Liver (tissue), 9 donors: ENCODE results near the gene DPF3. TPM values are rescaled to one million over a fixed set of nuclear protein-coding genes. Genes with fewer than 3 reads are reported as not detected.

Source experiments
- DNase-seq: peaks from one replicate; pipeline ENCODE4 v3.0.0-alpha.2; 2017; ENCODE audit warnings: low spot score
- H3K27ac ChIP-seq, 2 donors: one replicate each; pipeline ENCODE4 v1.7.0; 2013; ENCODE audit warnings: inconsistent platforms in 2 of 2, low read length in 2 of 2, control low read depth in 1 of 2, low read depth in 1 of 2, mild to moderate bottlenecking in 1 of 2
- H3K27me3 ChIP-seq, 4 donors: one replicate each; pipeline versions ENCODE4 v1.6.1 to v1.7.0; 2013; ENCODE audit warnings: low read length in 3 of 4, inconsistent platforms in 1 of 4, mild to moderate bottlenecking in 1 of 4, moderate library complexity in 1 of 4; ENCODE audit not compliant: control insufficient read depth in 4 of 4, insufficient read depth in 4 of 4
- H3K36me3 ChIP-seq, 4 donors: one replicate each; pipeline versions ENCODE4 v1.6.1 to v1.7.0; 2013; ENCODE audit warnings: low read length in 3 of 4, mild to moderate bottlenecking in 3 of 4, low read depth in 1 of 4, moderate library complexity in 1 of 4; ENCODE audit not compliant: control insufficient read depth in 4 of 4, insufficient read depth in 3 of 4
- H3K4me1 ChIP-seq, 4 donors: one replicate each; pipeline versions ENCODE4 v1.6.1 to v1.7.0; 2013; ENCODE audit warnings: low read length in 3 of 4, mild to moderate bottlenecking in 3 of 4, moderate library complexity in 1 of 4; ENCODE audit not compliant: control insufficient read depth in 4 of 4, insufficient read depth in 4 of 4
- H3K4me3 ChIP-seq, 3 donors: one replicate each; pipeline versions ENCODE4 v1.6.1 to v1.7.0; 2013; ENCODE audit warnings: low read length in 3 of 3, control low read depth in 1 of 3, low read depth in 1 of 3, mild to moderate bottlenecking in 1 of 3
- H3K9ac ChIP-seq, 2 donors: one replicate each; pipeline ENCODE4 v1.7.0; 2013; ENCODE audit warnings: low read length in 2 of 2, mild to moderate bottlenecking in 2 of 2, moderate library complexity in 2 of 2, control low read depth in 1 of 2, low read depth in 1 of 2
- H3K9me3 ChIP-seq, 4 donors: one replicate each; pipeline versions ENCODE4 v1.6.1 to v1.7.0; 2013; ENCODE audit warnings: low read length in 3 of 4; ENCODE audit not compliant: control insufficient read depth in 4 of 4
- ATF3 ChIP-seq: IDR thresholded peaks from 2 replicates; pipeline ENCODE4 v1.6.1; 2016; ENCODE audit warnings: antibody characterized with exemption
- CTCF ChIP-seq: fragments of 150-350 bp; IDR thresholded peaks from 2 replicates; pipeline ENCODE4 v1.5.1; 2017; ENCODE audit warnings: improper control_type of control experiment, low read depth, low read length; ENCODE audit not compliant: missing input control
- EGR1 ChIP-seq, 2 donors: IDR thresholded peaks; 2 replicates each; pipeline ENCODE4 v1.6.1; 2016 to 2018; ENCODE audit warnings: antibody characterized with exemption in 2 of 2, low read depth in 2 of 2
- FOXA1 ChIP-seq: IDR thresholded peaks from 2 replicates; pipeline ENCODE4 v1.6.1; 2016; ENCODE audit warnings: antibody characterized with exemption
- GABPA ChIP-seq, 2 donors: IDR thresholded peaks in 1 of 2; conservative IDR thresholded peaks in 1 of 2; 2 replicates each; pipeline ENCODE4 v1.6.1; 2016; ENCODE audit warnings: antibody characterized with exemption in 2 of 2, mild to moderate bottlenecking in 1 of 2, moderate library complexity in 1 of 2
- HNF4A ChIP-seq, 2 donors: conservative IDR thresholded peaks; 2 replicates each; pipeline ENCODE4 v1.6.1; 2016; ENCODE audit warnings: antibody characterized with exemption in 2 of 2, mild to moderate bottlenecking in 2 of 2
- HNF4G ChIP-seq: IDR thresholded peaks from 2 replicates; pipeline ENCODE4 v1.6.1; 2016; ENCODE audit warnings: antibody characterized with exemption
- JUND ChIP-seq, 2 donors: IDR thresholded peaks; 2 replicates each; pipeline ENCODE4 v1.6.1; 2016; ENCODE audit warnings: antibody characterized with exemption in 2 of 2
- RAD21 ChIP-seq, 2 donors: IDR thresholded peaks; 2 replicates each; pipeline ENCODE4 v1.6.1; 2016; ENCODE audit warnings: antibody characterized with exemption in 2 of 2, mild to moderate bottlenecking in 2 of 2
- REST ChIP-seq: IDR thresholded peaks from 2 replicates; pipeline ENCODE4 v1.6.1; 2016; ENCODE audit warnings: antibody characterized with exemption, mild to moderate bottlenecking
- RXRA ChIP-seq, 2 donors: IDR thresholded peaks; 2 replicates each; pipeline ENCODE4 v1.6.1; 2017 to 2018; ENCODE audit warnings: antibody characterized with exemption in 2 of 2, mild to moderate bottlenecking in 1 of 2
- SP1 ChIP-seq: IDR thresholded peaks from 2 replicates; pipeline ENCODE4 v1.6.1; 2018; ENCODE audit warnings: antibody characterized with exemption, mild to moderate bottlenecking
- TAF1 ChIP-seq: conservative IDR thresholded peaks from 2 replicates; pipeline ENCODE4 v1.6.1; 2016; ENCODE audit warnings: antibody characterized with exemption, mild to moderate bottlenecking
- YY1 ChIP-seq: IDR thresholded peaks from 2 replicates; pipeline ENCODE4 v1.6.1; 2016; ENCODE audit warnings: antibody characterized with exemption, mild to moderate bottlenecking
- WGBS: extraction: QIAGEN DNeasy Blood & Tissue Kit; methylation state at CpG from one replicate; pipeline ENCODE4 v1.1.7; 2013; 5-methylcytosine and 5-hydroxymethylcytosine counted together
- polyA plus RNA-seq, 2 donors: library from polyadenylated mRNA; stranded (reverse) in 1 of 2; unstranded in 1 of 2; fragments of 200-250 nt in 1 of 2; fragments of >200 nt in 1 of 2; fragmentation: Nextera tagmentation in 1 of 2; extraction: Ambion mirVana in 1 of 2; gene quantifications; one replicate each; pipeline versions ENCODE4 v1.2.1 to v1.2.3, GENCODE V29; 2013 to 2015
- total RNA-seq, 2 donors: library from RNA; depleted of rRNA; stranded (reverse); fragments of >200 nt; gene quantifications; one replicate each; pipeline ENCODE4 v1.2.3, GENCODE V29; 2014
- donor health status: healthy.
- donor health status: healthy.
- donor health status: healthy.
- donor health status: healthy.
- donor health status: healthy.

DPF3 gene
- total and polyA plus RNA-seq, 4 donors = 1.1 to 23.2 (median 2.5) TPM

GRCh38 chr14:72845683-72846082 is 48.2 kb downstream of the DPF3 start (continued):
- TF ChIP-seq REST (no peak), EGR1 (IDR thresholded peaks at IDR 0.05; ENCODE audit: low read depth in 2 of 2) (no peak), ATF3 (no peak)

- H3K27me3 ChIP-seq = no peaks in the 10 kb centered on the region
- 53% methylated on average over 4 of the region's 4 CpGs for WGBS
These were observed 48.7 kb downstream of the DPF3 start for GRCh38 chr14:72845196-72845595.

GRCh38 chr14:72844524-72844923 is 49.4 kb downstream of the DPF3 start:
- no peaks in the 10 kb centered on the region for H3K9me3 ChIP-seq
- no peaks in the 10 kb centered on the region for H3K27me3 ChIP-seq
- H3K9ac ChIP-seq = no peak overlapping the region
- H3K4me1 ChIP-seq = peaks cover under 1 to 27% (median 8%) of the 10 kb centered on the region in 4 donors
- 96% methylated on average over 3 of the region's 3 CpGs for WGBS
- no peak for TF ChIP-seq HNF4A (conservative IDR thresholded peaks at IDR 0.05)
- no peak for TF ChIP-seq YY1
- no peak for TF ChIP-seq EGR1 (IDR thresholded peaks at IDR 0.05; ENCODE audit: low read depth in 2 of 2)
- no peak for TF ChIP-seq HNF4G
- TF ChIP-seq JUND (IDR thresholded peaks at IDR 0.05) = no peak
- TF ChIP-seq TAF1 = no peak
- TF ChIP-seq FOXA1 = no peak
- TF ChIP-seq CTCF = no peak
- TF ChIP-seq SP1 = no peak
- no peak for TF ChIP-seq RAD21 (IDR thresholded peaks at IDR 0.05)
- no peak for TF ChIP-seq GABPA (IDR thresholded peaks at IDR 0.05 in 1 of 2, conservative IDR thresholded peaks at IDR 0.05 in 1 of 2)
- H3K4me3 ChIP-seq = no peak overlapping the region
- no peak for DNase-seq
- H3K36me3 ChIP-seq = no peaks in the 10 kb centered on the region
- H3K27ac ChIP-seq = no peak overlapping the region

More at GRCh38 chr14:72845196-72845595, 48.7 kb downstream of the DPF3 start:
- Histone ChIP-seq H3K9me3 (no peaks in the 10 kb centered on the region), H3K27ac (no peak overlapping the region), H3K4me3 (no peak overlapping the region), H3K4me1 (peaks cover 3 to 28% (median 7%) of the 10 kb centered on the region in 4 donors), H3K9ac (no peak overlapping the region), H3K36me3 (no peaks in the 10 kb centered on the region)
- DNase-seq = no peak
- TF ChIP-seq HNF4A (conservative IDR thresholded peaks at IDR 0.05) = peak; percentile 56 to 72
- peak; percentile 24 to 61 for TF ChIP-seq RXRA (IDR thresholded peaks at IDR 0.05)
- TF ChIP-seq RAD21 (IDR thresholded peaks at IDR 0.05) = no peak
